ENCODE measurements around the gene SSC5D. TPM values are rescaled to one million over a fixed set of nuclear protein-coding genes. Genes with fewer than 3 reads are reported as not detected.

Gene SSC5D
- polyA plus RNA-seq, 1 of the 3 experiments (the other 2 are of a cell fraction): 4.9 TPM

- no peak overlapping the region for H3K4me2 ChIP-seq
- peaks cover 25% of the 10 kb centered on the region for H3F3A ChIP-seq (replicated peaks; ENCODE audit: insufficient read depth)
- TF ChIP-seq MEF2A (IDR thresholded peaks at IDR 0.05; ENCODE audit: borderline replicate concordance, low read depth): no peak
- TF ChIP-seq, protein P1, sequence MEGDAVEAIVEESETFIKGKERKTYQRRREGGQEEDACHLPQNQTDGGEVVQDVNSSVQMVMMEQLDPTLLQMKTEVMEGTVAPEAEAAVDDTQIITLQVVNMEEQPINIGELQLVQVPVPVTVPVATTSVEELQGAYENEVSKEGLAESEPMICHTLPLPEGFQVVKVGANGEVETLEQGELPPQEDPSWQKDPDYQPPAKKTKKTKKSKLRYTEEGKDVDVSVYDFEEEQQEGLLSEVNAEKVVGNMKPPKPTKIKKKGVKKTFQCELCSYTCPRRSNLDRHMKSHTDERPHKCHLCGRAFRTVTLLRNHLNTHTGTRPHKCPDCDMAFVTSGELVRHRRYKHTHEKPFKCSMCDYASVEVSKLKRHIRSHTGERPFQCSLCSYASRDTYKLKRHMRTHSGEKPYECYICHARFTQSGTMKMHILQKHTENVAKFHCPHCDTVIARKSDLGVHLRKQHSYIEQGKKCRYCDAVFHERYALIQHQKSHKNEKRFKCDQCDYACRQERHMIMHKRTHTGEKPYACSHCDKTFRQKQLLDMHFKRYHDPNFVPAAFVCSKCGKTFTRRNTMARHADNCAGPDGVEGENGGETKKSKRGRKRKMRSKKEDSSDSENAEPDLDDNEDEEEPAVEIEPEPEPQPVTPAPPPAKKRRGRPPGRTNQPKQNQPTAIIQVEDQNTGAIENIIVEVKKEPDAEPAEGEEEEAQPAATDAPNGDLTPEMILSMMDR (IDR thresholded peaks at IDR 0.05): no peak
- DNase-seq: no peak
- H3K79me2 ChIP-seq (ENCODE audit: insufficient read depth): peaks cover 12% of the 10 kb centered on the region; the same call in 1 of the 2 replicates
- peaks cover 15% of the 10 kb centered on the region for H4K20me1 ChIP-seq (ENCODE audit: insufficient read depth)
- no peak overlapping the region for H3K4me3 ChIP-seq (ENCODE audit: low read depth in 2 of 2, low read length in 1 of 2)
- H3K27me3 ChIP-seq (ENCODE audit: insufficient read depth): peaks cover 11% of the 10 kb centered on the region
- no peak overlapping the region for H3K27ac ChIP-seq (ENCODE audit: low read depth in 2 of 2, low read length in 1 of 2)
- H3K9me2 ChIP-seq: no peaks in the 10 kb centered on the region
- ChIA-PET CTCF (interaction anchor here (1.0 kb wide), 1 partner anchor 314 kb away, joined by 3 read pairs; no protein-coding TSS in a partner anchor), POLR2A (no interaction called here)
- H2AFZ ChIP-seq (ENCODE audit: low read depth): no peak overlapping the region
- peaks cover 9 to 24% of the 10 kb centered on the region in 2 experiments; a peak in 2 of 4 replicates for H3K4me1 ChIP-seq (ENCODE audit: control insufficient read depth in 1 of 2, insufficient read depth in 2 of 2, low read depth in 1 of 2, low read length in 1 of 2)
- H3K36me3 ChIP-seq (replicated peaks in 1 of 2; ENCODE audit: control insufficient read depth in 1 of 2, insufficient read depth in 2 of 2, low read length in 1 of 2): no peaks in the 10 kb centered on the region
- H3K9me3 ChIP-seq: no peaks in the 10 kb centered on the region
- no peak overlapping the region for H3K9ac ChIP-seq
- 83% methylated on average over 8 of the region's 11 CpGs for WGBS (ENCODE audit: low lambda C conversion rate)
Observed at GRCh38 chr19:55455576-55456235, 32.5 kb upstream of the SSC5D start.

- ChIA-PET POLR2A (no interaction called here), CTCF (interaction anchor here (1.4 kb wide), 1 partner anchor 11 kb away, joined by 3 read pairs; no protein-coding TSS in a partner anchor)
- 94% methylated on average over 10 of the region's 14 CpGs for WGBS (ENCODE audit: low lambda C conversion rate)
- H4K20me1 ChIP-seq (ENCODE audit: insufficient read depth): peaks cover 15% of the 10 kb centered on the region
- TF ChIP-seq EP300 (IDR thresholded peaks at IDR 0.05; ENCODE audit: borderline replicate concordance in 1 of 2, low read depth in 1 of 2, low read length in 1 of 2) (no peak), SMC3 (IDR thresholded peaks at IDR 0.05; ENCODE audit: low read depth, low read length) (no peak), POLR2AphosphoS5 (IDR thresholded peaks at IDR 0.05; ENCODE audit: low read depth, low read length) (no peak), CHD2 (IDR thresholded peaks at IDR 0.05; ENCODE audit: low read length, partially characterized antibody) (no peak), RFX5 (IDR thresholded peaks at IDR 0.05; ENCODE audit: low read length) (no peak), MAX (IDR thresholded peaks at IDR 0.05; ENCODE audit: low read depth) (no peak), ELF1 (IDR thresholded peaks at IDR 0.05) (no peak), FOXJ3 (CRISPR knock-in tag; IDR thresholded peaks at IDR 0.05) (no peak)
- TF ChIP-seq, protein P2, sequence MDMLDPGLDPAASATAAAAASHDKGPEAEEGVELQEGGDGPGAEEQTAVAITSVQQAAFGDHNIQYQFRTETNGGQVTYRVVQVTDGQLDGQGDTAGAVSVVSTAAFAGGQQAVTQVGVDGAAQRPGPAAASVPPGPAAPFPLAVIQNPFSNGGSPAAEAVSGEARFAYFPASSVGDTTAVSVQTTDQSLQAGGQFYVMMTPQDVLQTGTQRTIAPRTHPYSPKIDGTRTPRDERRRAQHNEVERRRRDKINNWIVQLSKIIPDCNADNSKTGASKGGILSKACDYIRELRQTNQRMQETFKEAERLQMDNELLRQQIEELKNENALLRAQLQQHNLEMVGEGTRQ (IDR thresholded peaks at IDR 0.05; ENCODE audit: borderline replicate concordance, low read depth, low read length): no peak
- no peaks in the 10 kb centered on the region for H3K36me3 ChIP-seq (replicated peaks in 1 of 2; ENCODE audit: control insufficient read depth in 1 of 2, insufficient read depth in 2 of 2, low read length in 1 of 2)
- no peak for DNase-seq
- H3K79me2 ChIP-seq (ENCODE audit: insufficient read depth): peaks cover 12% of the 10 kb centered on the region; the same call in 1 of the 2 replicates
- H3K27me3 ChIP-seq (ENCODE audit: insufficient read depth): peaks cover 11% of the 10 kb centered on the region
- peaks cover 26% of the 10 kb centered on the region for H3F3A ChIP-seq (replicated peaks; ENCODE audit: insufficient read depth)
- no peak overlapping the region for H3K4me3 ChIP-seq (ENCODE audit: low read depth in 2 of 2, low read length in 1 of 2)
- H3K4me2 ChIP-seq: no peak overlapping the region
- H3K9me2 ChIP-seq: no peaks in the 10 kb centered on the region
- no peak overlapping the region for H2AFZ ChIP-seq (ENCODE audit: low read depth)
- peaks cover 9 to 24% of the 10 kb centered on the region in 2 experiments; a peak in 2 of 4 replicates for H3K4me1 ChIP-seq (ENCODE audit: control insufficient read depth in 1 of 2, insufficient read depth in 2 of 2, low read depth in 1 of 2, low read length in 1 of 2)
- H3K27ac ChIP-seq (ENCODE audit: low read depth in 2 of 2, low read length in 1 of 2): no peak overlapping the region
- no peak overlapping the region for H3K9ac ChIP-seq
- H3K9me3 ChIP-seq: no peaks in the 10 kb centered on the region
Observed at GRCh38 chr19:55456347-55456746, 31.9 kb upstream of the SSC5D start.
